ENCODE data around the gene RAD9A. TPM values are rescaled to one million over a fixed set of nuclear protein-coding genes. Genes with fewer than 3 reads are reported as not detected.

Gene RAD9A
- total and polyA plus RNA-seq, 9 of the 15 experiments (the other 6 are each of a cell fraction or from before 2014, with no cell fraction given): 1.4 to 41.2 (median 16.1) TPM

- TF ChIP-seq ARID4B (CRISPR knock-in tag; IDR thresholded peaks at IDR 0.05) (peak; percentile 39; the same call in 1 of the 2 replicates), ZNF766 (CRISPR knock-in tag; conservative IDR thresholded peaks at IDR 0.05) (0 out of 2 replicates have a peak, but pooled peaks have one; percentile 12), KDM5B (IDR thresholded peaks at IDR 0.05; ENCODE audit: insufficient replicate concordance, low read depth, low read length) (no peak), EP300 (IDR thresholded peaks at IDR 0.05; ENCODE audit: low read length) (no peak), DIDO1 (tag; IDR thresholded peaks at IDR 0.05; ENCODE audit: low read depth) (no peak), RREB1 (CRISPR knock-in tag; IDR thresholded peaks at IDR 0.05) (no peak), NCOR1 (IDR thresholded peaks at IDR 0.05) (peak; percentile 28; the same call in 1 of the 2 replicates), MTA2 (IDR thresholded peaks at IDR 0.05; ENCODE audit: low read depth) (no peak)
Observed at GRCh38 chr11:67372993-67373647, 18.7 kb upstream of the RAD9A start, which contains the start of gene CLCF1 (continued).
